H9 (cell line): Measurements from ENCODE around the gene WIPI1. TPM values are rescaled to one million over a fixed set of nuclear protein-coding genes. Genes with fewer than 3 reads are reported as not detected.

Source experiments
- DNase-seq: peaks from one replicate; pipeline ENCODE4 v3.0.0-alpha.2; 2017
- H2AFZ ChIP-seq: one replicate; pipeline ENCODE4 v1.6.1; 2013; ENCODE audit warnings: mild to moderate bottlenecking, low read length, control low read depth, moderate library complexity
- H2AK5ac ChIP-seq: 2 replicates; pipeline ENCODE4 v1.6.1; 2013; ENCODE audit warnings: low read length, control low read depth, mixed read lengths; ENCODE audit not compliant: insufficient read length
- H2BK120ac ChIP-seq: one replicate; pipeline ENCODE4 v1.6.1; 2013; ENCODE audit warnings: low read depth, mild to moderate bottlenecking, low read length, control low read depth, inconsistent platforms; ENCODE audit not compliant: poor library complexity, severe bottlenecking
- H2BK12ac ChIP-seq: 2 replicates; pipeline ENCODE4 v1.6.1; 2013; ENCODE audit warnings: low read length, control low read depth, mixed read lengths, low read depth; ENCODE audit not compliant: insufficient read length
- H2BK15ac ChIP-seq: 2 replicates; pipeline ENCODE4 v1.6.1; 2013; ENCODE audit warnings: low read depth, low read length, control low read depth
- H2BK20ac ChIP-seq: one replicate; pipeline ENCODE4 v1.6.1; 2013; ENCODE audit warnings: low read depth, mild to moderate bottlenecking, low read length, control low read depth, inconsistent platforms; ENCODE audit not compliant: poor library complexity, severe bottlenecking
- H2BK5ac ChIP-seq: 2 replicates; pipeline ENCODE4 v1.6.1; 2013; ENCODE audit warnings: low read length, control low read depth, mixed read lengths; ENCODE audit not compliant: insufficient read length
- H3K14ac ChIP-seq: 2 replicates; pipeline ENCODE4 v1.6.1; 2013; ENCODE audit warnings: low read length, control low read depth; ENCODE audit not compliant: insufficient read depth
- H3K18ac ChIP-seq: 2 replicates; pipeline ENCODE4 v1.6.1; 2013; ENCODE audit warnings: low read depth, mild to moderate bottlenecking, mixed read lengths, low read length, control low read depth; ENCODE audit not compliant: insufficient read length
- H3K23ac ChIP-seq: 2 replicates; pipeline ENCODE4 v1.6.1; 2013; ENCODE audit warnings: low read length, control low read depth, mixed read lengths, low read depth; ENCODE audit not compliant: insufficient read length
- H3K23me2 ChIP-seq: 2 replicates; pipeline ENCODE4 v1.6.1; 2013; ENCODE audit warnings: low read depth, mild to moderate bottlenecking, mixed read lengths, low read length, control low read depth; ENCODE audit not compliant: insufficient read length, poor library complexity, severe bottlenecking
- H3K27ac ChIP-seq: 2 replicates; pipeline ENCODE4 v1.5.1; 2013; ENCODE audit warnings: low read length, control low read depth, mixed read lengths, low read depth; ENCODE audit not compliant: insufficient read length
- H3K27me3 ChIP-seq: 2 replicates; pipeline ENCODE4 v1.6.1; 2013; ENCODE audit warnings: low read length, control low read depth, inconsistent platforms; ENCODE audit not compliant: insufficient read depth
- H3K4ac ChIP-seq: 2 replicates; pipeline ENCODE4 v1.6.1; 2013; ENCODE audit warnings: low read depth, mild to moderate bottlenecking, control low read depth, inconsistent platforms, low read length, moderate library complexity
- H3K4me1 ChIP-seq: 2 replicates; pipeline ENCODE4 v1.6.1; 2013; ENCODE audit warnings: low read length, control low read depth, inconsistent platforms; ENCODE audit not compliant: insufficient read depth
- H3K4me2 ChIP-seq: 2 replicates; pipeline ENCODE4 v1.6.1; 2013; ENCODE audit warnings: low read length, control low read depth, mixed read lengths; ENCODE audit not compliant: insufficient read length, insufficient read depth
- H3K56ac ChIP-seq: 2 replicates; pipeline ENCODE4 v1.6.1; 2013; ENCODE audit warnings: low read depth, mild to moderate bottlenecking, mixed read lengths, low read length, control low read depth; ENCODE audit not compliant: insufficient read length
- H3K79me1 ChIP-seq: 2 replicates; pipeline ENCODE4 v1.6.1; 2013; ENCODE audit warnings: low read depth, mild to moderate bottlenecking, moderate library complexity, low read length, control low read depth, inconsistent platforms; ENCODE audit not compliant: insufficient read depth, poor library complexity, severe bottlenecking
- H3K79me2 ChIP-seq: 2 replicates; pipeline ENCODE4 v1.6.1; 2013; ENCODE audit warnings: low read length, control low read depth, inconsistent platforms; ENCODE audit not compliant: insufficient read depth
- H3K9ac ChIP-seq: 2 replicates; pipeline ENCODE4 v1.6.1; 2013; ENCODE audit warnings: low read length, control low read depth, mixed read lengths; ENCODE audit not compliant: insufficient read length; ENCODE audit errors: extremely low read depth
- H3K9me3 ChIP-seq: one replicate; pipeline ENCODE4 v1.6.1; 2013; ENCODE audit warnings: low read depth, low read length, inconsistent platforms; ENCODE audit not compliant: control insufficient read depth
- H3T11ph ChIP-seq: one replicate; pipeline ENCODE4 v1.6.1; 2013; ENCODE audit warnings: mild to moderate bottlenecking, low read length, control low read depth, inconsistent platforms
- H4K20me1 ChIP-seq: one replicate; pipeline ENCODE4 v1.6.1; 2013; ENCODE audit not compliant: control insufficient read depth, insufficient read length, insufficient read depth
- H4K5ac ChIP-seq: 2 replicates; pipeline ENCODE4 v1.6.1; 2013; ENCODE audit warnings: low read depth, mild to moderate bottlenecking, mixed read lengths, low read length, control low read depth; ENCODE audit not compliant: insufficient read length
- H4K8ac ChIP-seq: replicated peaks from 2 replicates; pipeline ENCODE4 v1.6.1; 2013; ENCODE audit warnings: low read length, control low read depth, mixed read lengths, low read depth; ENCODE audit not compliant: insufficient read length
- H4K91ac ChIP-seq: 2 replicates; pipeline ENCODE4 v1.6.1; 2013; ENCODE audit warnings: low read depth, mild to moderate bottlenecking, moderate library complexity, mixed read lengths, low read length, control low read depth; ENCODE audit not compliant: insufficient read length
- H3K27ac Mint-ChIP-seq, 3 experiments: 2 replicates in 2 of 3; 3 replicates in 1 of 3; pipeline ENCODE4 v1.8.0; 2020 to 2021; ENCODE audit warnings: mixed read lengths in 3 of 3, mild to moderate bottlenecking in 1 of 3, moderate library complexity in 1 of 3
- H3K27me3 Mint-ChIP-seq: 2 replicates; pipeline ENCODE4 v1.8.0; 2021; ENCODE audit warnings: low read depth, mild to moderate bottlenecking, moderate library complexity, mixed read lengths
- H3K36me3 Mint-ChIP-seq, 3 experiments: 2 replicates in 2 of 3; 3 replicates in 1 of 3; pipeline ENCODE4 v1.8.0; 2020 to 2021; ENCODE audit warnings: low read depth in 3 of 3, mixed read lengths in 3 of 3; ENCODE audit not compliant: insufficient read depth in 1 of 3
- H3K4me1 Mint-ChIP-seq, 2 experiments: 2 replicates each; pipeline ENCODE4 v1.8.0; 2020; ENCODE audit warnings: mixed read lengths in 2 of 2
- H3K4me3 Mint-ChIP-seq, 2 experiments: 2 replicates in 1 of 2; 3 replicates in 1 of 2; pipeline ENCODE4 v1.8.0; 2020 to 2021; ENCODE audit warnings: mild to moderate bottlenecking in 2 of 2, mixed read lengths in 2 of 2, moderate library complexity in 1 of 2
- H3K9me3 Mint-ChIP-seq, 2 experiments: 2 replicates in 1 of 2; 3 replicates in 1 of 2; pipeline ENCODE4 v1.8.0; 2020; ENCODE audit warnings: mild to moderate bottlenecking in 2 of 2, mixed read lengths in 2 of 2, moderate library complexity in 1 of 2
- WGBS: extraction: QIAGEN DNeasy Blood & Tissue Kit; methylation state at CpG from one replicate; pipeline ENCODE4 v1.1.7; 2013; ENCODE audit warnings: missing lambda C conversion rate, low lambda C conversion rate, mixed read lengths; ENCODE audit not compliant: insufficient read length; ENCODE audit errors: extremely low coverage; 5-methylcytosine and 5-hydroxymethylcytosine counted together
- total RNA-seq: library from RNA; stranded (reverse); gene quantifications from 2 replicates; pipeline ENCODE4 v1.2.1, GENCODE V29; 2021
- TF ChIP-seq, protein P1 (sequence below): fragments of 200-600 bp; sonication (generic); conservative IDR thresholded peaks from 3 replicates; pipeline ENCODE4 v1.8.0; 2021; ENCODE audit warnings: antibody characterized with exemption, mild to moderate bottlenecking

The WIPI1 gene
- total RNA-seq, 1 experiment from 2014 or later = 15.4 TPM

- no peak overlapping the region for H2BK20ac ChIP-seq
- Mint-ChIP-seq H3K4me3 (no peak overlapping the region), H3K4me1 (peaks cover 7 to 11% of the 10 kb centered on the region in 2 experiments), H3K27ac (no peak overlapping the region), H3K36me3 (peaks cover 8 to 29% (median 18%) of the 10 kb centered on the region in 3 experiments; a peak in 6 of 7 replicates), H3K27me3 (no peaks in the 10 kb centered on the region), H3K9me3 (no peaks in the 10 kb centered on the region)
- no peak for DNase-seq
- H2AK5ac ChIP-seq = no peak overlapping the region
- no peak overlapping the region for H4K8ac ChIP-seq
- no peak overlapping the region for H2BK15ac ChIP-seq
- H3K9me3 ChIP-seq = no peaks in the 10 kb centered on the region
- no peak overlapping the region for H3K56ac ChIP-seq
- H4K5ac ChIP-seq = no peak overlapping the region
- no peak overlapping the region for H2BK12ac ChIP-seq
- H3K9ac ChIP-seq = no peak overlapping the region
- H3K4me1 ChIP-seq = no peaks in the 10 kb centered on the region
- H3K27me3 ChIP-seq = no peaks in the 10 kb centered on the region
- no peak overlapping the region for H3K18ac ChIP-seq
- H2BK120ac ChIP-seq = no peak overlapping the region
- H4K91ac ChIP-seq = no peak overlapping the region
- no peak overlapping the region for H3K4ac ChIP-seq
- H3K27ac ChIP-seq = no peak overlapping the region
- H3K4me2 ChIP-seq = no peak overlapping the region
- H3K23me2 ChIP-seq = no peaks in the 10 kb centered on the region
- no peaks in the 10 kb centered on the region for H3K79me2 ChIP-seq
- H3K23ac ChIP-seq = no peak overlapping the region
- H3T11ph ChIP-seq = no peak overlapping the region
- TF ChIP-seq, protein P1, sequence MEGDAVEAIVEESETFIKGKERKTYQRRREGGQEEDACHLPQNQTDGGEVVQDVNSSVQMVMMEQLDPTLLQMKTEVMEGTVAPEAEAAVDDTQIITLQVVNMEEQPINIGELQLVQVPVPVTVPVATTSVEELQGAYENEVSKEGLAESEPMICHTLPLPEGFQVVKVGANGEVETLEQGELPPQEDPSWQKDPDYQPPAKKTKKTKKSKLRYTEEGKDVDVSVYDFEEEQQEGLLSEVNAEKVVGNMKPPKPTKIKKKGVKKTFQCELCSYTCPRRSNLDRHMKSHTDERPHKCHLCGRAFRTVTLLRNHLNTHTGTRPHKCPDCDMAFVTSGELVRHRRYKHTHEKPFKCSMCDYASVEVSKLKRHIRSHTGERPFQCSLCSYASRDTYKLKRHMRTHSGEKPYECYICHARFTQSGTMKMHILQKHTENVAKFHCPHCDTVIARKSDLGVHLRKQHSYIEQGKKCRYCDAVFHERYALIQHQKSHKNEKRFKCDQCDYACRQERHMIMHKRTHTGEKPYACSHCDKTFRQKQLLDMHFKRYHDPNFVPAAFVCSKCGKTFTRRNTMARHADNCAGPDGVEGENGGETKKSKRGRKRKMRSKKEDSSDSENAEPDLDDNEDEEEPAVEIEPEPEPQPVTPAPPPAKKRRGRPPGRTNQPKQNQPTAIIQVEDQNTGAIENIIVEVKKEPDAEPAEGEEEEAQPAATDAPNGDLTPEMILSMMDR = no peak
- H3K14ac ChIP-seq = no peak overlapping the region
- no peaks in the 10 kb centered on the region for H4K20me1 ChIP-seq
- WGBS = no CpG with 5 or more reads among the region's 7 CpGs
- no peak overlapping the region for H2AFZ ChIP-seq
- H2BK5ac ChIP-seq = no peak overlapping the region
- no peaks in the 10 kb centered on the region for H3K79me1 ChIP-seq
Observed at GRCh38 chr17:68427575-68427974, 29.7 kb downstream of the WIPI1 start.
